Fibroblast of skin of abdomen (primary cell): ENCODE data around the gene CHST6. TPM values are rescaled to one million over a fixed set of nuclear protein-coding genes. Genes with fewer than 3 reads are reported as not detected.
"Not testable (repeated sequence)": the region's sequence is repeated elsewhere in the genome, so short reads cannot be mapped to it uniquely, and the experiment has no call there.

Source experiments
- DNase-seq: peaks from one replicate; pipeline ENCODE4 v3.0.0-alpha.2; 2013
- polyA plus RNA-seq, 2 experiments: library from polyadenylated mRNA; unstranded; fragments of 120-200 nt; gene quantifications; one replicate each; pipeline ENCODE4 v1.2.1, GENCODE V29; 2013; ENCODE audit not compliant: insufficient read length in 2 of 2

The CHST6 gene
- 2.1 TPM for polyA plus RNA-seq (2013, experiment 1 of 2; ENCODE audit: insufficient read length)
- polyA plus RNA-seq (2013, experiment 2 of 2; ENCODE audit: insufficient read length), result 2.2 TPM

DNA sequence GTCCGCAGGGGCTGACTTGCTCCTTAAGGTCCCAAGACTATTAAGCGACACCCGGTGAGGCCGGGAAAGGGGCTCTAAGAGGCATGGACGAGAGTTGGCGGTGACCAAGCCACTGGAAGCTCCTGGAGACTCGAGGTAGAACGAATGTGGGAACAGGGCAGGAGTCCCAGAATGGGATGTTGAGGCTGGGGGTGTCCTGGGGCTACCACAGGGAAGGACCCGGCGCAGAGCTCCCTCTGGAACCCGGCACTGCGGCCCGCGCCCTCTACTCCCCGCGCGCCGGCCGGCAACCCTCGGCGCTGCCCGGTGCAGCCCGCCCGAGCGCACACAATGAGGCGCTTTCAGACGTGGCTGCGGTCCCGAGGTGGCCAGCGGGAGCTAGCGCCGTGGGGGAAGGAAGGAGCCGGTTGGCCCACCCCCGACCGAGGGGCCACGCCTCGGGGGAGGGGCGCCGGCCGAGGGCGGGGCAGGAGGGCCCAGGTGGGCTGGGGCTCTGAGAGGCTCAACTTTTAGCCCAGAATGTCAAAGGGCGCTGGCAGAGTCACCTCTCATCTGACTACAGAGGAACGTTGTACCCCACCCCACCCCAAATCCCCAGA lies at the start of gene CHST6:
Gene CHST6 (minus strand): TSS at position 366 of the 599 bp plus-strand sequence. CDS start 15,613 bp downstream, outside the sequence.
- peak; percentile 36 for DNase-seq

DNA sequence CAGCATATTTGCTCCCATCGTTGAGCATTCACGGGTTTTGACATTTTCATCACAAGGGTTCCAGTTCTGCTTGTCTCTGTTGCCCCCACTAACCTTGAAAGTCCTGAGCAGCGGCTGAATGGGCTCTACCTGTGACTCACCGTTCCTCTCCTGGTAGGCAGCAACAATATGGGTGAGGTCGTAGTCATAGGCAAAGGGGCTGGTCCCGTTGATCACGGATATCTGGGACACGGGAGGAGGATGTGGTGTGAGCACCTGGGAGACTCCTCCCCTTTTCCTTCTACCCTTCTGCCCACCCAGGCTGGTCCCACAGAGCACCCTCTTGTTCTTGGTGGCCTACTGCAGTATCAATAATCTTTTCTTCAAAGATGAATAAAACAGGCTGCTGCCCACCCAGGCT lies 47.2 kb upstream of the CHST6 start:
- DNase-seq, result not testable (repeated sequence)

DNA sequence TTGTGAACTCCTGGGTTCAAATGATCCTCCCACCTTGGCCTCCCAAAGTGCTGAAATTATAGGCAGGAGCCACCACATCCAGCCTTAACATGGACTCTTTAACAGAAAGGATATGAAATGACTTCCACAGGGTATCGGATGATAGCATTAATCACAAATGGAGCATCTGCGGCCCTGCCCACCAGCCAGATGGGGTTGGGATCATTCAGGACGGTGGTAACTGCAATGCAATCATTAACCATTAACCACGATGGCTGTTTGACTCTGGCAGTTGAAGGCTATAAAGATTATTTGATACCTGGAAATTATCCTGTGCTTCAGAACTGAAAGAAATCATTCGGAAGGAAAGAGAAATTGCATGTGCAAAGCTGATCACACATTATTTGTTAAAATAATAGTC lies 46.0 kb upstream of the CHST6 start:
- DNase-seq, result no peak

DNA sequence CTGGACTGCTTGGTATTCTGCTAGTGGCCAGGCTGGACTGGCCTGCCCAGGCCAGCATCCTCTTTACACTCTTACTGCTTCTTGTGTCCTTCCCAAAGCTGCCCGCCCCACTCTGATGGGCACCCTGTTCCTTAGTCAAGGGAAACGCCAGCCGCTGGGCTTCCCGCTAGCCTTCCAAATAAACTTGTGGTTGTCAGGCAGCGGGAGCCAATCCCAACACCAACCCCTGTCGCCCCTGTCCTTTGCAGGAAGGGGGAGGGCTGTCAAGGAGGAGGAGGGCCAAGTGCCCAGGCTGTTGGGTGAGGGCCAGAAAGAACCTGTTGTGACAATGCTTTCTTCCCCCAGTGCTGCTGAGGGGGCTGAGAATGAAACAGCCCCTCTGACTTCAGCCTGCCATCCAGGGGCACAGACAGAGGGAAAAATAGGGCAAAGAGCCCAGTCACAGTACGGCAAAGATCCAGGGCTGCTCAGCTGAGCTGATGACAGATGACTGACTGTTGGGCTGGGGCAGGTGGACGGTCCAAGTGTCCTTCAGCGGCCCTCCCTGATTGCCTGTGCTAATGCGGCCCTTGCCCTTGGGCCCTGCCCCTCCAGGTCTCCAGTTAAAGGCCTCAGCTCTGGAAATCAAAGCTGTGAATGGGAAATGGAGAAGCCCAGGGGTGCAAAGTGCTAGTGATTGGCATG lies 43.8 kb upstream of the CHST6 start:
- DNase-seq, result not testable (repeated sequence)

DNA sequence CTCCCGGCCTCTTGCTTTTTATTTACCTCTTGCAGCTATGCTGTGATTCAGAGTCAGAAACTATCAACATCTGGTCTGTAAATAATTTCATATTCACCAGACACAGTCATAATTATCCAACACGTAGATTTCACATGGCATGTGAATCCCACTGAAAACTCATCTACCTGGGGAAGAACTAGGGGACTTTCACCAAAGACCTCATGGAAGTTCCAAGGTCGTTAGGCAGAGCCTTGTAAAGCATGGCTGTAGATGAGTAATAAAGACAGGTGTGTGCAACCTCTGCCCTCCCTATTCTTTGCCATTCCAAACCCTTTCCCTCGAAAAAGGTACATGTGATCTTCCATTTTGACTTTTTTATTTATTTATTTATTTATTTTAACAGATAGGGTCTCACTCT lies 42.5 kb upstream of the CHST6 start:
- DNase-seq, result no peak

DNA sequence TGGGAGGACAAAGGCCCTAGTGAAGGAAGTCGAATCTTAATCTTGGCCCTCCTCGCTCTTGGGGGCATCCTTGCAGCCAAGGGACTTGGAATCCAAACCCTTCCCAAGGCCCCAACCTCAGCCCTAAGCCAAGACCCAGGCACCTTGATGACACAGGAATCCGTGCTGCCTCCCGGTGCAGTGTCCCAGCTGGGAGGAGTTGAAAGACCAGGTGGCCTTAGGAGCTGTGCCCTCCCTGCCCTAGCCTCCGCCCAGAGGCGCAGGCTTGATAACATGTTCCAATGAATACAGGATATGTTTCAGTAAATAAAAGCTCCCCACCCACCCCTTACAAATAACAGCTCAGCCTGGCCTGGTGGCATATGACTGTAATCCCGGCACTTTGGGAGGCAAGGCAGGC lies 40.7 kb upstream of the CHST6 start, which contains the start of gene CHST5:
Gene CHST5 (minus strand): TSS at position 208 of the 400 bp plus-strand sequence. CDS start 5,724 bp downstream, outside the sequence.
- no peak for DNase-seq

DNA sequence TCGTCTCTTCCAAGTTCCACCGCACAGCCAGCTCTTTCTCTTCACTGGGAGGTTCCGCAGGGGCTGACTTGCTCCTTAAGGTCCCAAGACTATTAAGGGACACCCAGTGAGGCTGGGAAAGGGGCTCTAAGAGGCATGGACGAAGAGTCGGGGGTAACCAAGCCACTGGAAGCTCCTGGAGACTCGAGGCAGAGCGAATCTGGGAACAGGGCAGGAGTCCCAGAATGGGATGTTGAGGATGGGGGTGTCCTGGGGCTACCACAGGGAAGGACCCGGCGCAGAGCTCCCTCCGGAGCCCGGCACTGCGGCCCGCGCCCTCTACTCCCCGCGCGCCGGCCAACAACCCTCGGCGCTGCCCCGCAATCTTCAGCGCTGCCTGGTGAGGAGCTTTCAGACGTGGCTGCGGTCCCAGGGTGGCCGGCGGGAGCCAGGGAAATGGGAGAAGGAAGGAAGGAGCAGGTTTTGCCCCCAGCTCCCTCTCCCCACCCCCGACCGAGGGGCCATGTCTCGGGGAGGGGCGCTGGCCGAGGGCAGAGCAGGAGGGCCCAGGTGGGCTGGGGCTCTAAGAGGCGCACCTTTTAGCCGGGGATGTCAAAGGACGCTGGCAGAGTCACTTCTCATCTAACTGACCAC lies 40.1 kb upstream of the CHST6 start:
- DNase-seq, result no peak

DNA sequence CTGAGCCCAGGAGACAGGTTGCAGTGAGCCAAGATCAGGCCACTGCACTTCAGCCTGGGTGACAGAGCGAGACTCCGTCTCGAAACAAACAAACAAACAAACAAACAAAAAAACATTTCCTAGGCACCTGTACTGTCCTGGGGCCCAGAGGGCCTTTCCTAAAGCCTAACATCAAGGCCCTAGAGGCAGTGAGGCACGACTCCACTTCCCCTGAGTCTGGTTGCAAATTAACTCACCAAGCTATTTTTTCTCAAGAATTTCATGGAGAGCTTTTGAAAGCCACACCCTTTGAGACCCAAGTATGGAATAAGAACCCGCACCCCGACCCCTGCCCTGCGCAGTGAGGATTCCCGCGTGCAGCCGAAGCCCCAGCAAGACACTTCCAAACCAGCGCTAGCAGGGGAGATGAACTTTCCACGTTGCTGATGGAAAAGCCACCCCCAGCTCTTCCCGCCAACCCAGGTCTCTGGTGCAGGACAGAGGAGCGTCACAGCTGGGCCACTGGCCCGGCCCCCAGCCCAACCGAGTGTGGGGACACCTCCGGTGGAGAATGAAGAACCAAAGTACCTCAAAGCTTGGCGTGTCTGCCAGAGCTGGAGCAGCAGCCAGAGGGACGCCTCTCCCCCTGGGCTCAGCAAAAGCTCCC lies 39.4 kb upstream of the CHST6 start:
- DNase-seq, result no peak

DNA sequence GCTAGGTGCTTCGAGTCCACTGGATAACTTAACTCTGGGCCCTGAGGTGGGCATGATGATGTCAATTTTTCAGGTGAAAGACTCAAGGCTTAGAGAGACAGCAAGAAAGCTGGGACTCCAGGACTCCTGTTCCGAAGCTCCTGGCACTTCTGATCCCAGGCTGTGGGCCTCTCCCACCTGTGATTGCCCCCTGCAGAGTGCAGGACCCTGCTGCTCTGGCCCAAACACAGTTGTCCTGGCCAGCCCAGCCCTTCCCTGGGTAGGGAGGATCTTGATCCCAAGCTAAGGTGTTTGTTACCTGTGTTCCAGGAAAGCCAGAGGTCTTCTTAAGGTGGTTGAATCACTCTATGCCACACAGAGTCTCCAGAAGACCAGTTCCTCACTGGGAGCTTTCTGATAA lies 37.5 kb upstream of the CHST6 start:
- no peak for DNase-seq

DNA sequence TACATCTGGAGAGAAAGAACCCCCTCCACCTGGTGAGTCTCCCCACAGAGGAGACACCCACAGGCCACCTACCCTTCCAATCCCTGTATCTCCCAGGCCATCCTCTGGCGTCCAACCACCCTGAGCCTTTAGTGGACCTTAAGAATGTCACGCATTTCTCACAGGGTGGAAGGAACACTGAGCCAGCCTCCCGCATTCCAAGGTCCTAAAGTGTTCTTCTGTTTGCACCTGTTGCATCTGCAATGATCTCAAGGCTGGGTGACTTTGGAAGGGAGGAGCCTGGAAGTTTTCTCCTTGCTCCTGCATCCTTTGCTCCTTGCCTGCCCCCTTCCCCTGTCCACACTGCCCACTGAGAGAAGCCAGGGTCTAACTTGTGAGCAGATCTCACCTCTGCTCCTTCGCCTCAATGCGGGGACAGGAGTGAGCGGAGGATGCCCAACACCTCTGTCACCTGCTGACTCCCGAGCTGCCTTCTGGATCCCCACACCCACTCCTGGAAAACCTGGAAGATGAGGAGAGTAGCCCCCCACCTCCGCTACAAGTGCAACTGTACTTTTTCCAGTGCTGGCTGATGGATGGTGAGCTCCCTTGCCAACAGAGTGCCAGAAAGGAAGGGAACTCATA lies 37.0 kb upstream of the CHST6 start:
- no peak for DNase-seq

DNA sequence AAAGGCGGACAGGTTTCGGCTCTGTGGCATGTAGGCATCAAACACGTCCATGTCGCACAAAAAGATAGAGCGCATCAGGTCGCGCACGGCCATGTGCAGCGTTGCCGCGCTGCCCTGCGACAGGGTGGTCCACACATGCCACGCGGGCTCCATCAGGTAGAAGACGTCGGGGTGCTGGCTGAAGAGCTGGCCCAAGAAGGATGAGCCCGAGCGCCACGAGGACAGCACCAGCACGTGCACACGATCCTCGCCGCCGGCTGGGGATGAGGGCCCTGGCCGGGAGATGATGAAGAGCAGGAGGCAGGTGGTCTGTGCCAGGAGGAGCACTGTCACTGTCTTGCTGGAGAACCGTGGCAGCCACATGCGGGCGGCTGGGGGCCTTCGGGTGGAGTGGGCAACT lies 34.7 kb upstream of the CHST6 start:
- no peak for DNase-seq

DNA sequence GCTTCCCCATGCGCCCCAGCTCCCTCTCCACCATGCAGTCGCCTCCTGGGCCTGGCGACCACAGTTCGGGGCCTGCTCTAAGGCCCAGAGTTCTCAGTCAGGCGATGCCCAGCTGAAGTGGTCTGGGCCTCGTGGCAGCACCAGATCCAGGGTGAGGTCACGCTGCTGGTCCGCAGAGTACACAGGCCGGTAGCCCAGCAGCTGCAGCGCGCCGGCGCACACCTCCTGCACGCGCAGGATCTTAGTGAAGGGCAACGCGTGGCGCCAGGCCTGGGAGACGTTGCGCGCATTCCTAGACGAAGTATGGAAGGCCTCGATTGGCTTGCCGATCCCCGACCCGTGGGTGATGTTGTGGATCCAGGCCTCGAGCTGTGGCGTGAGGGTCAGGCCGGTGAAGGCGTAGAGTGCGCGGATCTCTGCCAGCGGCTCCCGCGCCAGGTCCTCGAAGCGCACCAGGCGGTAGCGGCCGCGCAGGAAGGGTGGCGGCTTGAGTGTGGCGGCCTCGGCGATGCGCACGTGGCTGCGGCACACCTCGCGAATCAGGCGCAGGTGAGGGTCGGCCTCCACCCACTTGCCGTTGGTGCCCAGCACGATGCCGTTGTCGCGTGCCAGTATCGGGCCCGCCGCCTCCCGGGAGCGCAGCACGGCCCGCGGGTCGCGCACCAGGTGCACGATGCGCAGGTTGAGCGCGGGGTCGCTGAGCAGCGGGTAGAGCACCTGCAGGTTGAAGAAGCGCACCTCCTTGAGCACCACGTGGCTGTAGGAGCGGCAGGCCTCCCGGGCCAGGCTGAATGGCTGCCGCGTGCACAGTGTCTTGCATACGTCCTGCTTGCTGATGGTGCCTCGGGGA lies 34.0 kb upstream of the CHST6 start:
- no peak for DNase-seq

DNA sequence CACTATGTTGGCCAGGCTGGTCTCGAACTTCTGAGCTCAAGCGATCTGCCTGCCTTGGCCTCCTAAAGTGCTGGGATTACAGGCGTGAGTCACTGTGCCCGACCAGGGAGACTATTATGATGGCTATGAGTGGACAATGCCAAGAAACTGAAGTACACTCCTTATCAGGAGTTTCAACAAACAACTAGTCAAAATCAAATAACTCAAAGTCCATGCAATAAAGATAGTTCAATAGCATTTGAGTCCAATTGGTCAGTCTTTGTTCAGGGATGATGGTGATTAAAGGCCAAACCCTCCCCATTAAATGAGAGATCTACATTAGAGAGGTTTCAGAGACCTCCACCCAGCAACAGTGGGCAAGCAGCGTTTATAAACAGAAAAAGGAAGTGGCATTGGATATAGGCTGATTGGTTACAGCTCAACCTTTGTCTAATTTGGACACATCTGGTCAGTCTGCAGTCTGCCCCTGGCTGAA lies 32.6 kb upstream of the CHST6 start:
- DNase-seq, result no peak

DNA sequence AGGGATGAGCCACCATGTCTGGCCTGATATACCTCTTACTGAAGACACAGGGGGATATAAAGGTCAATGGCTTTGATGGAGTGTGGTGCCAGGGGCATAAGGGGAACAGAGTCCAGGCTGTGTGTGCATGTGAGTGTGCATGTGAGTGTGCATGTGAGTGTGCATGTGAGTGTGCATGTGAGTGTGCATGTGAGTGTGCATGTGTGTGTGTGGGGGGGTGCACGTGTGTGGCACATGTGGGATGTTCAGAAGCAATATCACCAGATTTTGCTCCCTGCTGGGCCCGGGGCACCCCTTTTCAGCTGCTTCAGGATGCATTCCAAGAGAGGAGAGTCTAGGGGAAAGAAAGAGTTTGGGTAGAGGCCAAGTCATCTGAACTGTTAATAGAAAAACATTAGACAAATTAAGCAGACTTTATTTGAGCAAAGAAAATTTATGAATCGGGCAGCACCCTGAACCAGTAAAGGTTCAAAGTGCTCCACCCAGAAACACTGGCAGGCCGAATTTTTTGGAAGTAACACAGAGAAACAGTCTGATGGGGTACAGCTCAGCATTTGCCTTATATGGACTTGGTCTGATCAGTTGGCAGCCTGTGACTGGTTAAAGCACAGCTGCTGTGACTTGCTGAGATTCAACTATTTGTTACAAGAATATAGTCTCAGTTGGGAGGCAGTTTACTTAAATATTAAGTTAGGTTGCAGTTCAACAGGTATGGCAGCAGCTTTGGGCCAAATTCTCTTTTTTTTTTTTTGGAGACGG lies 31.0 kb upstream of the CHST6 start:
- no peak for DNase-seq

DNA sequence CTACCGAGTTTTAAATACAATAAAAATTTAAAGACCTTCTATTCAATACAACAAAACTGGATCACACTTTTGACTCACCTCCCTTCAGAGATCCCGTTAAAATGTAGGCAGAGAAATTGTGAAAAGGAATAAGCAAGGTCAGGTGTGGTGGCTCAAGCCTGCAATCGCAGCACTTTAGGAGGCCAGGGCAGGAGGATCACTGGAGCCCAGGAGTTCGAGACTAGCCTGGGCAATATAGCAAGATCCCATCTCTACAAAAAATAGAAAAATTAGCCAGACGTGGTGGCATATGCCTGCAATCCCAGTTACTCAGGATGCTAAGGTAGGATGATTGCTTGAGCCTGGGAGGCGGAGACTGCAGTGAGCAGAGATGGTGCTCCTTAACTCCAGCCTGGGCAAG lies 23.9 kb upstream of the CHST6 start:
- no peak for DNase-seq

DNA sequence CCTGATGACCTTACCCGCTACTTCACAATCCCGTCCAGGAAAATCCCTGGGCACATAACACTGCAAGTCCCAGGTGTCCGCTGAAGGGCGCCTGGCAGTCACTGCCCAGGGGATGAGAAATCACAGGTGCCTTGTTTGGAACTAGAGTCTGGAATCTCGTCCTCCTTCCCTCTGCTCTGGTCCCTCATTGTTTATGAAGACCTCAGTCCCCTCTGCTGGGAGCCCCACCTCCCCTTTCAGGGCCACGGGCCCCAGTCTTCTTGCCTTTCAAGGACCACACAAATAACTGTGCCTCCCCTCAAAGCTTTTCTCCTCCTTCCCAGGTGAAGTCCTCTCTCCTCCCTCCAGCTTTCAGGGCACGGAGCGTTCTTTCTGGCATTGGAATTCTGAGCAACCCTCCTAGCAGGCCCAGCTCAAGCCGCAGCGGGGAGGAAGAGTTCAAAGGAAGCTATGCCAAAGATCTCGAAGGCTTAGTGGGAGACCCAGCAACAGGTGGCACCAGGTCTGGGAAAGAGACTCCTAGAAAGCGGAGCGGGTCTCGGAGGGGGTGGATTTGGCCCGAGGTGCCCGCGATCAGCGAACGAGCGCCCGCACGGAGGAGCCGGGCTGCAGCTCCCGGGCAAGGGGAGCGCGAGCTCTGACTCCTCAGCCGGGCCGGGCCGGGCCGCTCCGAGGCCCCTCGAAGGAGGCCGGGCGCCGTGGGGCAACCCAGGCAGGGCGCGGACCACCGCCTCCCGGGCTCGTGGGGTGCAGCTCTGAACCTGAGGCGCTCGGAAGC lies 21.1 kb upstream of the CHST6 start:
- not testable (repeated sequence) for DNase-seq

DNA sequence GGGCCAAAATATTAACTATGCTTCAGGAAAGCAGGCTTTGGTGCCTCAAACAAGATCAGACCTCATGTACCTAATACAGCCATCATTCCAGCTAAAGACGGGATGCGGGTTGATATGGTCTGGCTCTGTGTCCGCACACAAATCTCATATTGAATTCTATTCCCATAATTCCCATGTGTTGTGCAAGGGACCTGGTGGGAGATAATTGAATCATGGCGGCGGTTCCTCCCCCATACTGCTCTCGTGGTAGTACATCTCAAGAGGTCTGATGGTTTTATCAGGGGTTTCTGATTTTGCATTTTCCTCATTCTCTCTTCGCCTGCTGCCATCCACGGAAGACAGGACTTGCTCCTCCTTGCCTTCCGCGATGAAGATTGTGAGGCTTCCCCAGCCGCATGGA lies 19.1 kb upstream of the CHST6 start:
- DNase-seq, result no peak

DNA sequence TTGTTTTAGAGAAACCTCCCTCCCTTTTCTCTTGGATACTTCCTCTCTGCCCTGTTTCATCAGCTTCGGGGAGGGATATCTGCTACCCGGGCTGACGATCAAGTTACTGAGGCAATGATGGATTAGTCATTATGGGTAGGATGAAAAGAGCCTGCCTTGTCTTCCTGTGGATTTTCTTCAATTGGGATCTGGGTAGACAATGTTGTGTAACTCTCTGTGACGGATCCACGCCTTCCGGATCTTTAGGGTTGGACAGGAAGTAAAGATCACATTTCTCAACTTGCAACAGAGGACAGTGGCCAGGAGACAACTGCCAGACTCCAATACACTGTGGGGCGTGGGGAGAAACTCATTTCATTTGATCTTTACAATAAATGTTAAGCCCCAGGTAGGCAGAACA lies 11.3 kb upstream of the CHST6 start:
- peak; percentile 81 for DNase-seq

DNA sequence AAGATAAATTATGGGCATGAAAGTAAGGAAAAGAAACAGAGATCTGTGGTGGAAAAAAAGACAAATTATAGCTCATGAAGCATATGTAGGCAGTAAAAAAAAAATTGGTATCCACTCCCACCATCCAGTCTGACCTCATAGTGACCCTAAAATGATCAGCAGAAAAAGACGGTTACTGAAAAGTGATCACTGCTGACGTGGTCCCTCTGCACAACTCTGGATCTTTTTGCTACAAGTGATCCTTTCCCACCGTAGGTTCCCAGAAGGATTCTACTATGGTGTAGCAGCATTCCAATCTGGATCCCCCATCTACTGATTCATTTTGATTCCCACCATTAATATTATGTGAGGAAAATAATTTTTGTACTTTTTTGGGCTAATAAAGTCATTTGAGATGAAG lies 10.9 kb upstream of the CHST6 start:
- no peak for DNase-seq

DNA sequence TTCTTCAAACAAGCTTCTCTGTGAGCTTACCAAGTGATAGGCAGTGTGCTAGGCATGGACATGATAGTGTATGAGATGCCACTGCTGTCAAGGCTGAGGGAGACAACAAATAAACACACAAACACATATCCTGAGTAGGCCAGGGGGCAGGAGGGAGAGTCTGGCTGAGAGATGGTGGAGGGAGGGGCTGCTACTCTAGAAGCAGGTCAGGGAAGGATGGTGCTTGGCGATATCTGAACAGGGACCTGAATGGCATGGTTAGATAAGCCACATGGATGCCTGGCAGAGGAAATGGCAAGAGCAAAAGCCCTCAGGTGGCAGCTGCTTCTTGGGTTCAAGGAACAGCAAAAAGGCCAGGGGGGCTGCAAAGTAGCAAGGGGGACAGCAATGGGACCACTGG lies 8.6 kb upstream of the CHST6 start:
- no peak for DNase-seq
